D721Med (cell line): ENCODE measurements around the gene HCFC1R1.
"Not testable (repeated sequence)": the region's sequence is repeated elsewhere in the genome, so short reads cannot be mapped to it uniquely, and the experiment has no call there.

Source experiments
- DNase-seq: peaks from one replicate; pipeline ENCODE4 v3.0.0; 2011; ENCODE audit warnings: low spot score; ENCODE audit not compliant: insufficient read length
- FAIRE-seq: peaks from 2 replicates; lab custom pipeline; 2011; peaks lifted over from hg19 to GRCh38; lab: Jason Lieb, UNC
- TF ChIP-seq, protein P1 (sequence below): IDR thresholded peaks from 2 replicates; pipeline ENCODE4 v1.5.1; 2012; ENCODE audit warnings: mild to moderate bottlenecking, control low read depth; ENCODE audit not compliant: insufficient read depth; ENCODE audit errors: missing control alignments

HCFC1R1 gene

GRCh38 chr16:3059723-3060242 is 36.0 kb upstream of the HCFC1R1 start:
- TF ChIP-seq, protein P1, sequence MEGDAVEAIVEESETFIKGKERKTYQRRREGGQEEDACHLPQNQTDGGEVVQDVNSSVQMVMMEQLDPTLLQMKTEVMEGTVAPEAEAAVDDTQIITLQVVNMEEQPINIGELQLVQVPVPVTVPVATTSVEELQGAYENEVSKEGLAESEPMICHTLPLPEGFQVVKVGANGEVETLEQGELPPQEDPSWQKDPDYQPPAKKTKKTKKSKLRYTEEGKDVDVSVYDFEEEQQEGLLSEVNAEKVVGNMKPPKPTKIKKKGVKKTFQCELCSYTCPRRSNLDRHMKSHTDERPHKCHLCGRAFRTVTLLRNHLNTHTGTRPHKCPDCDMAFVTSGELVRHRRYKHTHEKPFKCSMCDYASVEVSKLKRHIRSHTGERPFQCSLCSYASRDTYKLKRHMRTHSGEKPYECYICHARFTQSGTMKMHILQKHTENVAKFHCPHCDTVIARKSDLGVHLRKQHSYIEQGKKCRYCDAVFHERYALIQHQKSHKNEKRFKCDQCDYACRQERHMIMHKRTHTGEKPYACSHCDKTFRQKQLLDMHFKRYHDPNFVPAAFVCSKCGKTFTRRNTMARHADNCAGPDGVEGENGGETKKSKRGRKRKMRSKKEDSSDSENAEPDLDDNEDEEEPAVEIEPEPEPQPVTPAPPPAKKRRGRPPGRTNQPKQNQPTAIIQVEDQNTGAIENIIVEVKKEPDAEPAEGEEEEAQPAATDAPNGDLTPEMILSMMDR = no peak
- FAIRE-seq = no peak
- no peak for DNase-seq

GRCh38 chr16:3059041-3059722 is 35.4 kb upstream of the HCFC1R1 start:
- TF ChIP-seq, protein P1 = peak; percentile 63
- no peak for FAIRE-seq
- peak; percentile 84 for DNase-seq

GRCh38 chr16:3058139-3059030 is 34.6 kb upstream of the HCFC1R1 start:
- DNase-seq (no peak), FAIRE-seq (no peak)
- TF ChIP-seq, protein P1 = no peak

DNA sequence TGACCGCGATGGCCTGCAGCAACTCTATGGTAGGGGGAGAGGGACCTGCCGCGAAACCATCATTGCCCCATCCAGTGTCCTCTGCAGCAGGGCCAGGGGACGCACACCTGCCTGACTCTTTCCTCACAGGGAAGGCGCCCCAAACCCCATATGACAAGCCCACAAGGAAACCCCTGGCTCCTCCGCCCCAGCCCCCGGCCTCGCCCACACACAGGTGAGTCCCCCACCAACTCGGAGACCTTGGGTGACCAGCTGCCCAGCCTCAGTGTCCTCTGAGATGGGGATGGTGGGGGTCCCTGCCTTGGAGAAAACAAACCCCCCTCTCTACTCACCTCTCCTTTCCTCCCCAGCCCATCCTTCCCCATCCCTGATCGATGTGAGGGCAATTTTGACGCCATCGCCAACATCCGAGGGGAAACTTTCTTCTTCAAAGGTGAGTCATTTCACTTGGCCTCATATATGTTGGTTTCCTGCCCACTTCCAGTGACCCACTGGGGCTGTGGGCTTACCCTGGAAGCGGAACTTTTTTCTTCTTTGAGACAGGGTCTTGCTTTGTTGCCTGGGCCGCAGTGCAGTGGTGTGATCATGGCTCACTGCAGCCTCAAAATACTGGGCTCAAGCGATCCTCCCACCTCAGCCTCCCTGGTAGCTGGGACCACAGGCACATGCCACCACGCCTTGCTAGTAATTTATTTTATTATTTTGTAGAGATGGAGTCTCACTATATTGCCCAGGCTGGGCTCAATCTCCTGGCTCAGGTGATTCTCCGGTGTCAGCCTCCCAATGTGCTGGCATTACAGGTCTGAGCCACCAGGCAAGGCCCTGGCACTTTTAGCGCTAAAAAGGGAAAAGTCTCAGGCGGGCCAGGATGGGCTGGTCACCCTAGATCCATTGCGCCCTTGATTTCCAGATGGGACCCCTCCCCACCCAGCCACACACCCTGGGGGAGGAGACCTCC is 33.7 kb upstream of the HCFC1R1 start:
- TF ChIP-seq, protein P1 = no peak
- FAIRE-seq = no peak
- no peak for DNase-seq

DNA sequence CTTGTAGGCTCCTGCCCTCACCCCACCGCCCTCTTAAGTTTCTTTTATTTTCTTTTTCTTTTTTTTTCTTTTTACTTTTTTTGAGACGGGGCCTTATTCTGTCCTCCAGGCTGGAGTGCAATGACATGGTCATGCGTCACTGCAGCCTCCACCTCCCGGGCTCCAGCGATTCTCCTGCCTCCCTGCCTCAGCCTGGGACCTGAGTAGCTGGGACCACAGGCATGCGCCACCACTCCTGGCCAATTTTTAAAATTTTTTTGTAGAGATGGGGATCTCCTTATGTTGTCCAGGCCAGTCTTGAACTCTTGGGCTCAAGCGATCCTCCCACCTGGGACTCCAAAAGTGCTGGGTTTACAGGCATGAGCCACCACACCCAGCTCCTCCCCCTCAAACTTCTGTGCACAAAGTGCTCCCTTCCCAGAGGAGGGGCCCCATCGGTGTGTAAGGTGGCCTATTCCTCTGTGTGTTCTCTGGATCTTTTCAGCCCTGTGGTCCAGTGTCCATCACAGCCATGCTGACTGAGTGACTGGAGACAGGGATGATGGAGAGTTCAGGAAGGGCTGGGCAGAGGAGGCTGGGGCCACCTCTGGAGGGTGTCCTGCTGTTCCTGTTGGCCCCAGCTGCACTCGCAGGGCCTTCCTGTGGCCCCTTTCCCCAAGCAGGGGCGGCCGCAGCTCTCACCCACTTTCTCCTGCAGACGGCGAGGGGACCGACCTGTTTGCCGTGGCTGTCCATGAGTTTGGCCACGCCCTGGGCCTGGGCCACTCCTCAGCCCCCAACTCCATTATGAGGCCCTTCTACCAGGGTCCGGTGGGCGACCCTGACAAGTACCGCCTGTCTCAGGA is 32.8 kb upstream of the HCFC1R1 start:
- TF ChIP-seq, protein P1 = no peak
- no peak for DNase-seq
- no peak for FAIRE-seq

- not testable (repeated sequence) for FAIRE-seq, DNase-seq
Observed at GRCh38 chr16:3055734-3056115, 32.0 kb upstream of the HCFC1R1 start.
